Prostate gland (tissue), 2 donors: ENCODE data around the gene TRAFD1. TPM values are rescaled to one million over a fixed set of nuclear protein-coding genes. Genes with fewer than 3 reads are reported as not detected.
"Not testable (repeated sequence)": the region's sequence is repeated elsewhere in the genome, so short reads cannot be mapped to it uniquely, and the experiment has no call there.

ENCODE experiments used
- DNase-seq: peaks from one replicate; pipeline ENCODE4 v3.0.0-alpha.2; 2019; ENCODE audit warnings: low spot score
- H3K27ac ChIP-seq, 2 donors: fragments of 200-600 bp; sonication (generic); 2 replicates each; pipeline ENCODE4 v1.5.1; 2017 to 2019
- H3K27me3 ChIP-seq: fragments of 200-600 bp; sonication (generic); replicated peaks from 2 replicates; pipeline ENCODE4 v1.5.1; 2019; ENCODE audit not compliant: insufficient read depth
- H3K36me3 ChIP-seq, 2 donors: fragments of 200-600 bp; sonication (generic); 1 replicate in 1 of 2; 2 replicates in 1 of 2; pipeline versions ENCODE4 v1.5.1 to v1.8.1; 2017 to 2019
- H3K4me1 ChIP-seq: fragments of 200-600 bp; sonication (generic); replicated peaks from 2 replicates; pipeline ENCODE4 v1.5.1; 2019
- H3K4me3 ChIP-seq, 2 donors: fragments of 200-600 bp; sonication (generic); 2 replicates each; pipeline ENCODE4 v1.5.1; 2017 to 2019
- H3K9me3 ChIP-seq: fragments of 200-600 bp; sonication (generic); 2 replicates; pipeline ENCODE4 v1.5.1; 2017
- POLR2A ChIP-seq: fragments of 450-650 bp; IDR thresholded peaks from one replicate; pipeline ENCODE4 v1.6.1; 2016; ENCODE audit warnings: antibody characterized with exemption, mild to moderate bottlenecking
- POLR2AphosphoS5 ChIP-seq: sonication (generic); formaldehyde crosslinking; IDR thresholded peaks from one replicate; pipeline ENCODE4 v1.6.1; 2017; ENCODE audit warnings: antibody characterized with exemption
- WGBS: methylation state at CpG from one replicate; pipeline ENCODE4 v1.1.5; 2018; 5-methylcytosine and 5-hydroxymethylcytosine counted together
- intact Hi-C: fragments of 100-400 bp; cut with DNase I; formaldehyde crosslinking; loops from one replicate; pipeline ENCODE4 v1.14.2; 2022
- total RNA-seq, 2 donors: library from RNA; depleted of rRNA; stranded (reverse); fragments of >200 nt; gene quantifications; one replicate each; pipeline ENCODE4 v1.1.0, GENCODE V29; 2016
- TF ChIP-seq, protein P1 (sequence below), 4 experiments: fragments of 200-600 bp in 2 of 4; fragments of 450-650 bp in 2 of 4; sonication (generic) in 2 of 4; IDR thresholded peaks; 1 replicate in 3 of 4; 2 replicates in 1 of 4; pipeline ENCODE4 v1.5.1; 2016 to 2019; ENCODE audit warnings: antibody characterized with exemption in 4 of 4, mild to moderate bottlenecking in 2 of 4, moderate library complexity in 2 of 4

Gene TRAFD1
- total RNA-seq, 2 donors from 2014 or later = 44.8 to 56.4 TPM

DNA sequence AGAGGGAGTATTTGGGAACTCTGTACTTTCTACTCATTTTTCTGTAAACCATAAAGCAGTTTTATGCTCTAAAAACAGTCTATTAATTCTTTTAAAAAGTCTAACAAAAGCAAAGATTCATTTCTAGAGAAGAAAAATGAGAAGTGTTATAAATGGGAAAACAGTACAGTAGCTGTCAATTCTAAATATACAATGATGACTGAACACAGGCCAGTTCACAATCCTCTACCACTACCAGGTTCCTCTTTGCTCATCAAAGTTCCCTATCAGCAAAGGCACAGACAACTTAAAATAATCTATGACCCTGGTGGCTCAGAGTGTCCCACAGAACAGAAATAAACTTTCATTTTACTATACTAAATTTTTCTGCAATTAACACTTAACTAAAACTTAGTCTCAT lies 29.3 kb upstream of the TRAFD1 start:
- no peaks in the 10 kb centered on the region for H3K27me3 ChIP-seq
- no peak overlapping the region for H3K27ac ChIP-seq
- DNase-seq = no peak
- peaks cover 0 to 5% of the 10 kb centered on the region in 2 donors for H3K36me3 ChIP-seq
- intact Hi-C loops = no loop called here
- TF ChIP-seq, protein P1, sequence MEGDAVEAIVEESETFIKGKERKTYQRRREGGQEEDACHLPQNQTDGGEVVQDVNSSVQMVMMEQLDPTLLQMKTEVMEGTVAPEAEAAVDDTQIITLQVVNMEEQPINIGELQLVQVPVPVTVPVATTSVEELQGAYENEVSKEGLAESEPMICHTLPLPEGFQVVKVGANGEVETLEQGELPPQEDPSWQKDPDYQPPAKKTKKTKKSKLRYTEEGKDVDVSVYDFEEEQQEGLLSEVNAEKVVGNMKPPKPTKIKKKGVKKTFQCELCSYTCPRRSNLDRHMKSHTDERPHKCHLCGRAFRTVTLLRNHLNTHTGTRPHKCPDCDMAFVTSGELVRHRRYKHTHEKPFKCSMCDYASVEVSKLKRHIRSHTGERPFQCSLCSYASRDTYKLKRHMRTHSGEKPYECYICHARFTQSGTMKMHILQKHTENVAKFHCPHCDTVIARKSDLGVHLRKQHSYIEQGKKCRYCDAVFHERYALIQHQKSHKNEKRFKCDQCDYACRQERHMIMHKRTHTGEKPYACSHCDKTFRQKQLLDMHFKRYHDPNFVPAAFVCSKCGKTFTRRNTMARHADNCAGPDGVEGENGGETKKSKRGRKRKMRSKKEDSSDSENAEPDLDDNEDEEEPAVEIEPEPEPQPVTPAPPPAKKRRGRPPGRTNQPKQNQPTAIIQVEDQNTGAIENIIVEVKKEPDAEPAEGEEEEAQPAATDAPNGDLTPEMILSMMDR (IDR thresholded peaks at IDR 0.05) = no peak
- no peak for TF ChIP-seq POLR2A
- TF ChIP-seq POLR2AphosphoS5 = no peak
- no peaks in the 10 kb centered on the region for H3K9me3 ChIP-seq
- no peak overlapping the region for H3K4me3 ChIP-seq
- H3K4me1 ChIP-seq = no peaks in the 10 kb centered on the region

DNA sequence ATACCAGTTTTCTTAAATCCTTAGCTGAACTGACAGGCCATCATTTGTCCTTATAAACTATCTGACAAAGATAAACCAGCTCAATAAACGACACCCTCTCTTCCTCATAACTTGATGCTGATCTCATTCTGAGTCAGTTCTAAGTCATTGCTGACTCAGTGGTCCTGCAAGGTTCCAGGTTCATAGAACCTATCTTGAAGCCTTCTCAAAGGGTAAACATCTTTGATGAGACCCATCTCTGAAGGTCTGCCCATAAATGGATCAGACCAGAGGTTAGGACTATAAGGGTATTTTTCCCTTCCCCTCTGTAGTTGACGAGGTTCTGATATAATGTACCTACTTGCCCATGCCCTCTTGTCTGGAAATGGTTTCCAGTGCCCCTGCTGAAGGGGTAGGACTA lies 28.7 kb upstream of the TRAFD1 start:
- Histone ChIP-seq H3K36me3 (peaks cover 0 to 5% of the 10 kb centered on the region in 2 donors), H3K4me1 (no peaks in the 10 kb centered on the region), H3K27ac (no peak overlapping the region), H3K27me3 (no peaks in the 10 kb centered on the region), H3K4me3 (no peak overlapping the region), H3K9me3 (no peaks in the 10 kb centered on the region)
- no peak for DNase-seq
- TF ChIP-seq POLR2AphosphoS5 (no peak), POLR2A (no peak)
- TF ChIP-seq, protein P1 (IDR thresholded peaks at IDR 0.05) = no peak
- WGBS = 63% methylated on average over 2 of the region's 2 CpGs
- intact Hi-C loops = no loop called here

DNA sequence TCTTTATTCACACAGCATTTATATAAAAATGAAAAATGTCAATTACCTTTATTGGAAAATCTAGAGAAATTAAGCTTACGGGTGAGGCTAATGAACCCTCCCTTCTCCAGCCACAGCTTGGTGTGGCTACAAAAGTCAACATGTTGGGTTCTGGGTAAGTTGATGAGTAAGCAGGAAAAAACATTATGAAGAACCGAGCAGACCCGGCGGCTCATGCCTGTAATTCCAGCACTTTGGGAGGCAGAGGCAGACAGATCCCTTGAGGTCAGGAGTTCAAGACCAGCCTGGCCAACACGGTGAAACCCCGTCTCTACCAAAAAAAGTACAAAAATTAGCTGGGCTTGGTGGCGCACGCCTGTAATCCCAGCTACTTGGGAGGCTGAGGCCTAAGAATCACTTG lies 27.7 kb upstream of the TRAFD1 start:
- Histone ChIP-seq H3K4me3 (no peak overlapping the region), H3K27me3 (no peaks in the 10 kb centered on the region), H3K36me3 (no peaks in the 10 kb centered on the region), H3K4me1 (no peaks in the 10 kb centered on the region), H3K27ac (no peak overlapping the region), H3K9me3 (no peaks in the 10 kb centered on the region)
- DNase-seq = no peak
- TF ChIP-seq, protein P1 (IDR thresholded peaks at IDR 0.05) = no peak
- TF ChIP-seq POLR2AphosphoS5 (no peak), POLR2A (no peak)
- 91% methylated on average over 8 of the region's 8 CpGs for WGBS
- intact Hi-C loops = no loop called here

DNA sequence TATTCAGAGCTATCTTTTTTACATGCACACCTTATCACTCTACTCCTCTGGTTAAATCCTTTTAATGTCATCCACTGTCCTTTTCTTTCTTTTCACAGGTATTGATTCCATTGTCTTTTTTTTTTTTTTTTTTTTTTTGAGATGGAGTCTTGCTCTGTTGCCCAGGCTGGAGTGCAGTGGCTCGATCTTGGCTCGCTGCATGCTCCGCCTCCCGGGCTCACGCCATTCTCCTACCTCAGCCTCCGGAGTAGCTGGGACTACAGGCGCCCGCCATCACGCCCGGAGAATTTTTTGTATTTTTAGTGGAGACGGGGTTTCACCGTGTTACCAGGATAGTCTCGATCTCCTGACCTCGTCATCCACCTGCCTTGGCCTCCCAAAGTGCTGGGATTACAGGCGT lies 24.9 kb upstream of the TRAFD1 start:
- H3K4me3 ChIP-seq, H3K9me3 ChIP-seq, H3K36me3 ChIP-seq, H3K27ac ChIP-seq, DNase-seq, intact Hi-C loops, H3K4me1 ChIP-seq, H3K27me3 ChIP-seq: not testable (repeated sequence)
- 96% methylated on average over 15 of the region's 15 CpGs for WGBS

DNA sequence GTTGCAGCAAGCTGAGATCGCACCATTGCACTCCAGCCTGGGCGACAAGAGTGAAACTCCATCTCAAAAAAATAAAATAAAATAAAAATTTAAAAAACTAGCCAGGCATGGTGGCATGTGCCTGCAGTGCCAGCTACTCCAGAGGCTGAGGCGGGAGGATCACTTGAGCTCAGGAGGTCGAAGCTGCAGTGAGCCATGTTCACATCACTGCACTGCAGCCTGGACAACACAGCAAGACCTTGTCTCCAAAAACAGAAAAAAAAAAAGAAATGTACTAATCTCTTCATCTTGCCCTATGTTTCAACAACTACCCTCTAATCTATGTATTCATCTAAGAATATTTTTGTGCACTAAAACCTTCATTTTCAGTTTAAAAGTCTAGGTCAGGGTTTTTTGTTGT lies 23.2 kb upstream of the TRAFD1 start:
- no peak for TF ChIP-seq POLR2A
- TF ChIP-seq, protein P1 (IDR thresholded peaks at IDR 0.05) = no peak
- TF ChIP-seq POLR2AphosphoS5 = no peak
- intact Hi-C loops = no loop called here
- no peak for DNase-seq

DNA sequence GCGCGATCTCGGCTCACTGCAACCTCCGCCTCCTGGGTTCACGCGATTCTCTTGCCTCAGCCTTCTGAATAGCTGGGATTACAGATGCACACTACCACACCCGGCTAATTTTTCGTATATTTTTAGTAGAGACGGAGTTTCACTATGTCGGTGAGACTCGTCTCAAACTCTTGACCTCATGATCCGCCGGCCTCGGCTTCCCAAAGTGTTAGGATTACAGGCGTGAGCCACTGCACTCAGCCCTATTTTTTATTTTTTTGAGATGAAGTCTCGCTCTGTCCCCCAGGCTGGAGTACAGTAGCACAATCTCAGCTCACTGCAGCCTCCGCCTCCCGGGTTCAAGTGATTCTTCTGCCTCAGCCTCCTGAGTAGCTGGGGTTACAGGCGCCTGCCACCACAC lies 22.6 kb upstream of the TRAFD1 start:
- H3K27ac ChIP-seq, DNase-seq, intact Hi-C loops, H3K9me3 ChIP-seq, H3K4me3 ChIP-seq, H3K4me1 ChIP-seq, H3K36me3 ChIP-seq, H3K27me3 ChIP-seq: not testable (repeated sequence)
- WGBS = 95% methylated on average over 19 of the region's 19 CpGs

More for the DNA sequence above, 23.2 kb upstream of the TRAFD1 start:
- Histone ChIP-seq H3K36me3 (no peaks in the 10 kb centered on the region), H3K9me3 (no peaks in the 10 kb centered on the region), H3K27ac (no peak overlapping the region), H3K4me1 (no peaks in the 10 kb centered on the region), H3K27me3 (no peaks in the 10 kb centered on the region), H3K4me3 (no peak overlapping the region)
- 96% methylated on average over 4 of the region's 4 CpGs for WGBS
